Spinal cord (tissue), 10 donors: Measurements from ENCODE around the gene JAML. TPM values are rescaled to one million over a fixed set of nuclear protein-coding genes. Genes with fewer than 3 reads are reported as not detected.

Experiments
- DNase-seq, 6 donors: peaks; one replicate each; pipeline versions ENCODE4 v3.0.0 to v3.0.0-alpha.2; 2013 to 2015; ENCODE audit warnings: low spot score in 6 of 6, low read depth in 4 of 6
- H3K27ac ChIP-seq: one replicate; pipeline ENCODE4 v1.5.1; 2013; ENCODE audit warnings: low read depth, low read length, control low read depth
- H3K27me3 ChIP-seq: one replicate; pipeline ENCODE4 v1.6.1; 2013; ENCODE audit warnings: low read length; ENCODE audit not compliant: control insufficient read depth, insufficient read depth
- H3K36me3 ChIP-seq: one replicate; pipeline ENCODE4 v1.6.1; 2013; ENCODE audit warnings: low read length; ENCODE audit not compliant: control insufficient read depth, insufficient read depth
- H3K4me1 ChIP-seq: one replicate; pipeline ENCODE4 v1.6.1; 2013; ENCODE audit warnings: low read length; ENCODE audit not compliant: control insufficient read depth, insufficient read depth
- H3K4me3 ChIP-seq: one replicate; pipeline ENCODE4 v1.5.1; 2013; ENCODE audit warnings: low read depth, low read length, control low read depth
- H3K9me3 ChIP-seq: one replicate; pipeline ENCODE4 v1.6.1; 2013; ENCODE audit warnings: low read length; ENCODE audit not compliant: control insufficient read depth, insufficient read depth
- WGBS: methylation state at CpG from one replicate; pipeline ENCODE4 v1.1.5; 2013; ENCODE audit warnings: missing lambda C conversion rate; ENCODE audit not compliant: insufficient coverage; 5-methylcytosine and 5-hydroxymethylcytosine counted together
- polyA plus RNA-seq, 2 donors: library from polyadenylated mRNA; unstranded; fragments of 120-200 nt; gene quantifications; one replicate each; pipeline ENCODE4 v1.2.1, GENCODE V29; 2013; ENCODE audit not compliant: insufficient read length in 2 of 2
- total RNA-seq, 2 donors: library from RNA; depleted of rRNA in 1 of 2; stranded (reverse); fragments of 120-200 nt in 1 of 2; fragments of >200 nt in 1 of 2; gene quantifications; one replicate each; pipeline versions ENCODE4 v1.2.3 to v1.2.4, GENCODE V29; 2013 to 2014
- donor health status: healthy.

JAML gene
- total and polyA plus RNA-seq, 4 donors: 0.52 to 9.2 (median 5.2) TPM

- Histone ChIP-seq H3K27ac (no peak overlapping the region), H3K4me1 (no peaks in the 10 kb centered on the region), H3K27me3 (peaks cover 36% of the 10 kb centered on the region), H3K9me3 (no peaks in the 10 kb centered on the region), H3K4me3 (no peak overlapping the region), H3K36me3 (no peaks in the 10 kb centered on the region)
- WGBS: 78% methylated on average over 6 of the region's 9 CpGs
- peak in 1 of 6 donors; percentile 34 for DNase-seq
These were observed 16.4 kb upstream of the JAML start for GRCh38 chr11:118240999-118241763.

- WGBS: 100% methylated on average over 1 of the region's 5 CpGs
- no peaks in the 10 kb centered on the region for H3K4me1 ChIP-seq
- no peak overlapping the region for H3K4me3 ChIP-seq
- no peak overlapping the region for H3K27ac ChIP-seq
- no peaks in the 10 kb centered on the region for H3K9me3 ChIP-seq
- H3K27me3 ChIP-seq: peaks cover 27% of the 10 kb centered on the region
- DNase-seq: peak in 1 of 6 donors; percentile 55
- no peaks in the 10 kb centered on the region for H3K36me3 ChIP-seq
These were observed 14.8 kb upstream of the JAML start for GRCh38 chr11:118239509-118240205.

- Histone ChIP-seq H3K27ac (no peak overlapping the region), H3K9me3 (no peaks in the 10 kb centered on the region), H3K27me3 (peaks cover 24% of the 10 kb centered on the region), H3K36me3 (no peaks in the 10 kb centered on the region), H3K4me3 (no peak overlapping the region), H3K4me1 (no peaks in the 10 kb centered on the region)
- no CpG with 5 or more reads among the region's 1 CpG for WGBS
- DNase-seq: no peak
These were observed 14.1 kb upstream of the JAML start for GRCh38 chr11:118238929-118239328.

- H3K27ac ChIP-seq: no peak overlapping the region
- H3K9me3 ChIP-seq: no peaks in the 10 kb centered on the region
- no peak for DNase-seq
- no CpG with 5 or more reads among the region's 2 CpGs for WGBS
- H3K4me1 ChIP-seq: no peaks in the 10 kb centered on the region
- H3K4me3 ChIP-seq: no peak overlapping the region
- no peaks in the 10 kb centered on the region for H3K36me3 ChIP-seq
- peaks cover 24% of the 10 kb centered on the region for H3K27me3 ChIP-seq
These were observed 13.6 kb upstream of the JAML start for GRCh38 chr11:118238421-118238820.

- WGBS: 80% methylated on average over 1 of the region's 2 CpGs
These were observed 11.4 kb upstream of the JAML start for GRCh38 chr11:118236170-118236569.

GRCh38 chr11:118234833-118235232 is 10.0 kb upstream of the JAML start:
- Histone ChIP-seq H3K4me1 (no peaks in the 10 kb centered on the region), H3K9me3 (no peaks in the 10 kb centered on the region), H3K27me3 (peaks cover 6% of the 10 kb centered on the region), H3K36me3 (no peaks in the 10 kb centered on the region), H3K4me3 (no peak overlapping the region), H3K27ac (no peak overlapping the region)
- WGBS: 100% methylated on average over 4 of the region's 5 CpGs
- no peak for DNase-seq

More at GRCh38 chr11:118236170-118236569, 11.4 kb upstream of the JAML start:
- H3K27me3 ChIP-seq: peaks cover 9% of the 10 kb centered on the region
- no peak for DNase-seq
- H3K9me3 ChIP-seq: no peaks in the 10 kb centered on the region
- no peaks in the 10 kb centered on the region for H3K36me3 ChIP-seq
- no peak overlapping the region for H3K27ac ChIP-seq
- H3K4me3 ChIP-seq: no peak overlapping the region
- H3K4me1 ChIP-seq: no peaks in the 10 kb centered on the region

GRCh38 chr11:118233850-118234249 is 9.0 kb upstream of the JAML start:
- H3K4me1 ChIP-seq: no peaks in the 10 kb centered on the region
- H3K9me3 ChIP-seq: no peaks in the 10 kb centered on the region
- H3K27me3 ChIP-seq: peaks cover 6% of the 10 kb centered on the region
- no peak overlapping the region for H3K27ac ChIP-seq
- no peak overlapping the region for H3K4me3 ChIP-seq
- WGBS: 60% methylated on average over 1 of the region's 1 CpG
- H3K36me3 ChIP-seq: no peaks in the 10 kb centered on the region
- no peak for DNase-seq

GRCh38 chr11:118233377-118233776 is 8.6 kb upstream of the JAML start:
- H3K36me3 ChIP-seq: no peaks in the 10 kb centered on the region
- 100% methylated on average over 1 of the region's 5 CpGs for WGBS
- H3K27me3 ChIP-seq: peaks cover 6% of the 10 kb centered on the region
- H3K27ac ChIP-seq: no peak overlapping the region
- no peaks in the 10 kb centered on the region for H3K4me1 ChIP-seq
- no peak for DNase-seq
- H3K4me3 ChIP-seq: no peak overlapping the region
- no peaks in the 10 kb centered on the region for H3K9me3 ChIP-seq

- WGBS: 60% methylated on average over 1 of the region's 1 CpG
- Histone ChIP-seq H3K9me3 (no peaks in the 10 kb centered on the region), H3K36me3 (no peaks in the 10 kb centered on the region), H3K4me3 (no peak overlapping the region), H3K4me1 (no peaks in the 10 kb centered on the region), H3K27me3 (peaks cover 6% of the 10 kb centered on the region), H3K27ac (no peak overlapping the region)
- no peak for DNase-seq
These were observed 7.8 kb upstream of the JAML start for GRCh38 chr11:118232659-118233058.

- H3K4me3 ChIP-seq: no peak overlapping the region
- H3K36me3 ChIP-seq: no peaks in the 10 kb centered on the region
- peaks cover 8% of the 10 kb centered on the region for H3K27me3 ChIP-seq
- no peak overlapping the region for H3K27ac ChIP-seq
- no peaks in the 10 kb centered on the region for H3K4me1 ChIP-seq
- no peak for DNase-seq
- no peaks in the 10 kb centered on the region for H3K9me3 ChIP-seq
These were observed 6.7 kb upstream of the JAML start for GRCh38 chr11:118231461-118231860.
